EL (cell line): ENCODE data around the gene SPATA33.
A peak's percentile ranks its signal among the peaks of the same experiment; 100 is the strongest.
"Not testable (repeated sequence)": the region's sequence is repeated elsewhere in the genome, so short reads cannot be mapped to it uniquely, and the experiment has no call there.

Experiments used
- DNase-seq: peaks from one replicate; pipeline ENCODE4 v3.0.0-alpha.2; 2016

The SPATA33 gene

DNA sequence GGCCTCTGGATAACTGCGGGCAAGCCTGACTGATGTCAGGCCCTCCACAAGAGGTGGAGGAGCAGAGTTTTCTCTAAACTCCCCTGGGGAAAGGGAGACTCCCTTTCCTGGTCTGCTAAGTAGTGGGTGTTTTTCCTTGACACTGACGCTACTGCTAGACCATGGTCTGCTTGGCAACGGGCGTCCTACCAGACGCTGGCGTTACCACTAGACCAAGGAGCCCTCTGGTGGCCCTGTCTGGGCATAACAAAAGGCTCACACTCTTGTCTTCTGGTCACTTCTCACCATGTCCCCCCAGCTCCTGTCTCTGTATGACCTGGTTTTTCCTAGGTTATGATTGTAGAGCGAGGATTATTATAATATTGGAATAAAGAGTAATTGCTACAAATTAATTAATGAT is 9.4 kb downstream of the SPATA33 start:
- peak; percentile 29 for DNase-seq

DNA sequence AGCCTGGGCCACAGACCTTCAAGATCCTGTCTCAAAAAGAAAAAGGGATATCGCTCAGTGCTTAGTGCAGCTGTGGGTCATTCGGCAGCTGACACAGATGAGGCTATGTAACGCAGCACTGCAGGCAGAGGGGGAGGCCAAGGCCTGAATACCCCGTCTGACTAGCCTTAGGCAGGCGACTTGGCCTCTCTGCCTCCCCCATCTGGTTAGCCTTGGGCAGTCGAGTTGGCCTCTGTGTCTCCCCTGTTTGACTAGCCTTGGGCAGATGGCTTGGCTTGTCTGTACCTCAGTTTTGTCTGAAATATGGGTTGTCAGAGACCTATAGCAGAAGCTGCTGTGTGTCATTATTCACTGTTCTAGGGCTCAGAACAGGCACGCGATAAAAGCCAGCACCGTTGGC is 10.0 kb downstream of the SPATA33 start:
- DNase-seq: no peak

DNA sequence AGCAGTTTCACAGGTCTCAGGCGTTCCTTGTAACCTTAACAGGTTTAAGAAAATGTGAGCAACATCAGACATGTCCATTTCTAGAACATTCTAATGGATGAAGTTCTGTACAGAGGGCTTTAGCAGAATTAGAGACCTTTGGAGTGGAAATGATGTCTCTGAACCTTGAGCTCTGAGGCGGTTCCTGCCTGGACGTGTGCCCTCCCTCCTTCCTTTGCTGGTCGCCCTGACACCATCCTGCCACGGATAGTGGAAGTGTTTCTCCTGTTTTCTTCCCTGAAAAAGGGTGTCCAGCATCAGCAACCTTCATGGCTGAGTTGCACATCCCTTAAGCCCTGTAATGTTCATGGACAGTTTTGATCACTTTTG is 11.1 kb downstream of the SPATA33 start:
- DNase-seq: no peak

DNA sequence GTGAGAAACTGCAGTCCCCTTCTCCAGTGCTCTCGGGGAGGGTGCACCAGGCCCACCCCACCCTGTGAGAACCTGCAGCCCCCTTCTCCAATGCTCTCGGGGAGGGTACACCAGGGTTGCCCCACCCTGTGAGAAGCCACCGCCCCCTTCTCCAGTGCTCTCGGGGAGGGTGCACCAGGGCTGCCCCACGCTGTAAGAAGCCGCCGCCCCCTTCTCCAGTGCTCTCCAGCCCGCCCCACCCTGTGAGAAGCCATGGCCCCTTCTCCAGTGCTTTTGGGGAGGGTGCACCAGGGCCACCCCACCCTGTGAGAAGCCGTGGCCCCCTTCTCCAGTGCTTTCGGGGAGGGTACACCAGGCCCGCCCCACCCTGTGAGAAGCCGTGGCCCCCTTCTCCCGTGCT is 12.1 kb downstream of the SPATA33 start:
- no peak for DNase-seq

DNA sequence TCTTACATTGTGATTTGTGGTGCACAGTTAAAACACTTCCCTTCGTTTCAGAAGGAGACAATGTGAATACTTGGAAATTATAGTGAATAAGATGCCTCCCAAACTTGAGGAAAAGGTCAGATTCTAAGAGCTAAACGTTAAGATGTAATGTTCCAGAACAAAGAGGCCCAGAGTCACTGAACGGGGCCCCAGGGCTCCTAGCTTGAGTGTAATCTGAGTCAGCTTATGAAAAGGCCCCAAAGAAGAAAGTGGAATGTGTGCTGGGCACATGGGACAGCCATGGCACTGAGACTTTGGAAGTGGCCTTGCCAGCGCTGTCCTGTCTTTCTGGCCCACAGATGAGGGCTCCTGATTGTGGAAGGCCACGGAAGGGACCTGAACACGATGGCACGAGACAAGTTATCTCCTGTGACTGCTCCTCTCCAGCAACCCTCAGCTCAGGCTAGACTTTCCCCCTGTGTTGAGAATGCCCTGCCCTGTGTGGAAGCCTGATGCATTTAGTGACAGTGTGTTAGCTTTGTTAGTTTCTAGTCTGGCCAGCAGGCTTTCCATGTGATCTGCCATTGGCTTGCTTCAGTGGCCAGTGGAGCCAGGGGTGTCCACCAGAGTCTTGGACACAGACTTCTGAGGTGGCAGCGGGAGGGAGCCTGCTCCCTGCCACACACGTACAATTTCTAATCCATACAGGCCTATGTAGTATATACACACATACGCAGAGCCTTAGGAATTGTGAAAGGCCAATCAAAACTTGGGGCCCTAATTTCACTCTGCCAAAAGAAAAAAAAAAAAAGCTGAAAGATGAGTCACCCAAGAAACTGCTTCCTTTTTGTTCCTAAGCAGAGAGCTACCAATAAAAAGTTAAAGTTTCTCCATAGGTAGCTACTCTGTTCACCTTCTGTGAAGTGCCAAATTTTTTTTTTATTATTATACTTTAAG is 13.1 kb downstream of the SPATA33 start:
- DNase-seq: peak; percentile 43

DNA sequence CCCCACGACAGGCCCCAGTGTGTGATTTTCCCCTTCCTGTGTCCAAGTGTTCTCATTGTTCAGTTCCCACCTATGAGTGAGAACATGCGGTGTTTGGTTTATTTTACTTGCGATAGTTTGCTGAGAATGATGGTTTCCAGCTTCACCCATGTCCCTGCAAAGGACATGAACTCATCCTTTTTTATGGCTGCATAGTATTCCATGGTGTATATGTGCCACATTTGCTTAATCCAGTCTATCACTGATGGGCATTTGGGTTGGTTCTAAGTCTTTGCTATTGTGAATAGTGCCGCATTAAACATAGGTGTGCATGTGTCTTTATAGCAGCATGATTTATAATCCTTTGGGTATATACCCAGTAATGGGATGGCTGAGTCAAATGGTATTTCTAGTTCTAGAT is 13.9 kb downstream of the SPATA33 start:
- not testable (repeated sequence) for DNase-seq

DNA sequence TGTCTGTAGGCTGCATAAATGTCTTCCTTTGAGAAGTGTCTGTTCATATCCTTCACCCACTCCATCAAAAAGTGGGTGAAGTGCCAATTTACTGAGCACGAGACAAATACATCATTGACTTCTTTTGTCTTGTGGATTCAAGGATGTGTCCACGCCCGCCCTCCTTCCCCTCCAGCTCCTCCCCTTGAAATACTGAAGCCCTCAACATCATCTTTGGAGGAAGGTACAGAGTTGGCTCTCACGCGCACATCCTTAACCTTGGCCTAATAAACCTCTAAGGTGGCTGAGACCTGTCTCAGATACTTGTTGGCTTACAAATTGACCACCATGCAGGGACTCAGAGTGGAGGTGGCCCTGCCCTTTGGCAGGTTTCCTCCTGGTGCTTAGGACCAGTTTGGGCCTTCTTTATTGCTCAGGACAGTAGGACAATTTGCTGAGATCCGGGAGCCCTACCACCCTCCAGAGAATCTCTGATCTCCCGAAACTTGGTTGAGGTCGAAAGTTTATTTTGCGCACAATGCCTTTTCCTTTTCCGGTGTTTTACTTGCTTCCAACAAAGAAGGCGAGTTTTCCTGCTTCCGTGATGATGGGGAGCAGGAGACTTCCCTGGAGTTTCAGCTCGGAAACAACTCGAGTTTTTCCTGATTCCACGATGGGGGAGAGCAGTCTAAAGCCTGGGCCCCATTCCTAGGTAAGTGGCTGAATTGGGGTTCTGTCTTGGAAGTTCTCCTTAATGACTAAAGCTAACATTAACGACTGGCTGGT is 14.7 kb downstream of the SPATA33 start:
- no peak for DNase-seq

DNA sequence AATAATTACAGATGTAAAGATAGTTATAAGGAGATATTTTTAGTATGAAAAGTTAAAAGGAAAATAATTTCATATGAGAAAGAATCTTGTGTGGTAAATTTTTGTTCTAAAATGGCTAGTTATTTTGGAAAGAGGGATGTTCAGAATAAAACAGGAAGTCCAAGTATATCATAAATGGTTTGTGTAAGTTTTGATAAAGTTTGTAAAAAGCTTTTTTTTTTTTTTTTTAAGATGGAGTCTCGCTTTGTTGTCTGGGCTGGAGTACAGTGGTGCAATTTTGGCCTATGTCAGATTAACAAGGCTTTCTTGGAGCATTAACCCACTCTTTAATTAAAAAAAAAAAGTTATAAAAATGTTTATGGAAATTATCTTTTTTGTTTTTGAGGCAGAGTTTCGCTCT is 20.6 kb downstream of the SPATA33 start:
- DNase-seq: no peak

DNA sequence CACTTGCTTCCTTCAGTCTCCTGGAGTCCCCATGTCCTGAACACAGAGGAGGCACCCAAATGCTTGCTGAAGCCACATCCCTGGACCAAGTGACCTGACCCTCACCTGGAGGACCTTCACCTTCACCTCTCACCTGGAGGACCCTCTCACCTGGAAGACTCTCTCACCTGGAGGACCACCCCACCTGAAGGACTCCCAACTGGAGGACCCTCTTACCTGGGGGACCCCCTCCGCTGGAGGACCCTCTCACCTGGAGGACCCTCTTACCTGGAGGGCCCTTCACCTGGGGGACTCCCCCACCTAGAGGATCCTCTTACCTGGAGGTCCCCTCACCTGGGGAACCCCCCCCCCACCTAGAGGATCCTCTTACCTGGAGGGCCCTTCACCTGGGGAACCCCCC is 28.3 kb downstream of the SPATA33 start:
- no peak for DNase-seq

DNA sequence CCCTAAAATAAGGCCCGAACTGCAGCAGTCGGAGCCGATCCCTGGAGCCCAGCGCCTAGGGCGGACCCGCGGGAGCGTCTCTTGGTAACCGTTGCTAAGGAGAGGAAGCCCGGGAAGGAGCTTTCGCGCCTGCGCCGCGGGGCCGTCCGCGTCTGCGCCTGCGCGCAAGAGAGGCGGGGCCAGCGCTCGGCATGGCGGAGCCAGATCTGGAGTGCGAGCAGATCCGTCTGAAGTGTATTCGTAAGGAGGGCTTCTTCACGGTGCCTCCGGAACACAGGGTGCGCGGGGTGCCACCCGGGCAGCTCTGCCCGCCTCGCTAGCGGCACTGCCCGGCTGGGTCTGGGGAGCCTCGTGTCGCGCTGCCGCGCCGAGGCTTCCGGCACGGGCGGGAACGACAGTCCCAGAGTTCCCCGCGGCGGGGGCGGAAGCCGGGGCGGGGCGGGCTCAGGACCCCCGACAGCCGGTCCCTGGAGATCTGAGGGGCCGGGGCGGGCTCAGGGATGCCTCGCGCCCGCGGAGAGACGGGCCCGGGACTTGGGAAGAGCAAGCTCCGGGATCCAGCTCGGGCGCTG is 29.0 kb downstream of the SPATA33 start, which contains the start of gene CDK10:
Gene CDK10 (plus strand): TSS at position 170 of the 572 bp plus-strand sequence. CDS start 22 bp downstream, at position 192.
- DNase-seq: peak; percentile 89

DNA sequence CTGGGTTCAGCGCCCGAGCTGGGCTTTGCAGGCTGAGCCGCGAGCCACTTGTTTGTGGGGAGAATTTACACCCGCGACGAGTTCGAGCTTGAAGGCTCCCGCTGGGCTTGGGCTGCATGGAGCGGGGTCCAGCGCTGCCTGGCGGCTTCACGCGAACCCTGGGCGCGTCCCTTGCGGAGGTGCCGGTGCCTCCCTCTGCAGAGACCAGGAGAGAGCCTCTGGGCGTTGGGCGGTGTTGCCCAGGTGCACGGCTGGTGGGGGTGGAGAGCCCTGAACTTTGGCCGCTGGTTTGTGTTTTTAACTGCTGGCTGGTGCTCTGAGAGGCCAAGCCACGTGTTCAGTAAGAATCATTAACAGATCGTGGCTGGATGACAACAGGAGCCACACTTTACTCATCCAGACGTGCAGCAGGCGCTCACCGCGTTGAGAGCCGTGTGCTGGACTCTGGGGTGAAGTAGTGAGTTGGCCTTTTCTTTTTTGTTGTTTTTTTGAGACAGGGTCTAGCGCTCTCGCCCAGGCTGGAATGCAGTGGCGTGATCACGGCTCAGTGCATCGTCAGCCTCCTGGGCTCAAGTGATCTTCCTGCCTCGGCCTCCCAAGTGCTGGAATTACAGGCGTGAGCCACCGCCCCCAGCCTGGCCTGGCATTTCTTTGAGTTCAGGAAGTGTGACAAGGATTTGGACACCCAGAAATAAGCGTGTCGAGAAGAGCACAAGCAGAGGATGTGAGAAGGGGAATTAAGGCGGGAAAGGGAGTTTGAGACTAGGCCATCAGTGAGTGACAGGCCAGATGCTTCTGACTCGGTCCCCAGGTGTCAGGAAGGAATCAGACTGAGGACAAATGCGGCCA is 29.7 kb downstream of the SPATA33 start:
- DNase-seq: peak; percentile 50

DNA sequence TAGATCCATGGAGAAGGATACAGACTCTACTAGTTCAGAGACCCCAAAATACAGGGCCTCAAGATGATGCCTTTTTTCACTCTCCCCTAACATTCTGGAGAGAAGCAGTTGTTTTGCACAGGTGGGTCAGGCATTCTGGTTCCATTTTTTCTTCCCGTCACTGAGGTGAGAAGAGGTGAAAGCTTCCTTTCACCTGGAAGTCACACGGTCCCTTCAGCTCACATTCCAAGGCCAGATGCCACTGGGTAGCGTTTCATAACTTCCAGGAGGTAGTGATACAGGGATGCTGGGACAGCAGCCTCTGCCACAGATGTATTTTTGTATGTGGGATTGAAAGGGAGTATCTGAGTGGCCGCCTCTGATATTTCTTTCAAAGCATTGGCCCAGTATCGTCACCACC is 30.8 kb downstream of the SPATA33 start:
- no peak for DNase-seq

DNA sequence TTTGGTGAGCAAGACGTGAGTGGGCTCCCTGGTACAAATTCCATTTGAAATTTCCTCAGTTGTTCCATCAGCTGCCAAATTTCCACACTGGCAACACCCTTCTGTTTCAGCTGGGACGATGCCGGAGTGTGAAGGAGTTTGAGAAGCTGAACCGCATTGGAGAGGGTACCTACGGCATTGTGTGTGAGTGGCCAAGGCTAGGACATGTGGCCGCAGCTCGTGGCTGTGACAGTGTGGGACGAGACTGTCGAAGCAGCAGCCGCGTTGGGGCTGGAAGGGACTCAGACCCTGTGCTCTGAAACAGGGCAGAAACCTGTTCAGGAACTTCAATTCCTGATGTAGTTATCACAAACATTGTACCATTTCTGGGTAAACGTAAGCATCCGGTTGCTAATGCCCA is 31.5 kb downstream of the SPATA33 start:
- no peak for DNase-seq

DNA sequence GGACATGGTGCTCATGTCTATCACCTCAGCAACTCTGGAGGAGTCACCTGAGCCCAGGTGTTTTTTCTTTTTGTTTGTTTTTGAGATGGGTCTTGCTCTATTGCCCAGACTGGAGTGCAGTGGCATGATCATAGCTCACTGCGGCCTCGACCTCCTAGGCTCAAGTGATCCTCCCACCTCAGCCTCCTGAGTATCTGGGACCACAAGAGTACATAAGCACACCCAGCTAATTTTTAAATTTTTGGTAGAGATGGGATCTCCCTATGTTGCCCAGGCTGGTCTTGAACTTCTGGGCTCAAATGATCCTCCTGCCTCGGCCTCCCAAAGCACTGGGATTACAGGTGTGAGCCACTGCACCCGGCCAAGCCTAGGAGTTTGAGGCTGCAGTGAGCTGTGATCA is 32.0 kb downstream of the SPATA33 start:
- not testable (repeated sequence) for DNase-seq

DNA sequence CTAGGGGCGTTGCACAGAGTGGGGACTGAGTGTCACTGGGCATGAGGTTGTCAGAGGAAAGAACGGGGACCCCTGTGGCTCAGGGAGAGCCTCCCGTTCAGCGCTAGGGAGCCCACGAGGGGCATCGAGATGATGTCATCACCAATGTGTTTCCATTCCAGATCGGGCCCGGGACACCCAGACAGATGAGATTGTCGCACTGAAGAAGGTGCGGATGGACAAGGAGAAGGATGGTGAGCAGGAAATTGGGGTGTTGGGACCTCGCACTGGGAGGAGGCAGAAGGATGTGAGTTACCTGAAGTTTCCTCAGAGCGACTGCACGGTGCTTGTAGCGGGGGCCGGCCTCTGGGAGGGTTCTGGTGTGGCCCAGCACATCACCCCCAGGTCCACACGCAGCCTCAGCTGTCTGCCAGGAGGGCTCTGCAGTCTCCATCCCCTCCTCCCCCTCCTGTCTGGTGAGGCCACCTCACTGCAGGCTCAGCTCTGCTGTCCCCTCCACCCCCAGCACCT is 32.8 kb downstream of the SPATA33 start:
- DNase-seq: no peak

DNA sequence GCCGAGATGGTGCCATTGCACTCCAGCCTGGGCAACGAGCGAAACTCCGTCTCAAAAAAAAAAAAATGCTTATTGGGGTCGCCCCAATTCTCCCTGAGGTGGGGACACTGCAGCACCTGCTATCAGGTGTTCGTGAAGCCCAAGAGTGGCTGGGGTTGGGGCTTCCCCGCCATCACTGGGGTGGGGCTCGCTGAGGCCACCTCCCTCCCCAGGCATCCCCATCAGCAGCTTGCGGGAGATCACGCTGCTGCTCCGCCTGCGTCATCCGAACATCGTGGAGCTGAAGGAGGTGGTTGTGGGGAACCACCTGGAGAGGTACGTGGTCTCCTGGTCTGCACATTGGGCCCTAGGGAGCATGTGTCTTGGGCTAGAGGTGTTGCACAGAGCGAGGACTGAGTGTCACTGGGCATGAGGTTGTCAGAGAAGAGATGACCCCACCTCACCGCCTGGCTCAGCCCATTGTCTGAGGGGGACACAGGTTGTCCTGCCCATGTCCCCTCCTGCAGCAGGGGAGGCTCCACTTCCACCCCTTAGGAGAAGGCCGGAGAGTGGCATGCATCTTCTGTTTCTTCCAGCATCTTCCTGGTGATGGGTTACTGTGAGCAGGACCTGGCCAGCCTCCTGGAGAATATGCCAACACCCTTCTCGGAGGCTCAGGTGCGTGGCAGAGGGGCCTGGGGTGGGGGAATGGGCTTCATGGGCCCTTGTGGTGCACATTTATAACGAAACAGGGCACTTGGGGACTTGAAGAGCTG is 33.8 kb downstream of the SPATA33 start:
- no peak for DNase-seq

DNA sequence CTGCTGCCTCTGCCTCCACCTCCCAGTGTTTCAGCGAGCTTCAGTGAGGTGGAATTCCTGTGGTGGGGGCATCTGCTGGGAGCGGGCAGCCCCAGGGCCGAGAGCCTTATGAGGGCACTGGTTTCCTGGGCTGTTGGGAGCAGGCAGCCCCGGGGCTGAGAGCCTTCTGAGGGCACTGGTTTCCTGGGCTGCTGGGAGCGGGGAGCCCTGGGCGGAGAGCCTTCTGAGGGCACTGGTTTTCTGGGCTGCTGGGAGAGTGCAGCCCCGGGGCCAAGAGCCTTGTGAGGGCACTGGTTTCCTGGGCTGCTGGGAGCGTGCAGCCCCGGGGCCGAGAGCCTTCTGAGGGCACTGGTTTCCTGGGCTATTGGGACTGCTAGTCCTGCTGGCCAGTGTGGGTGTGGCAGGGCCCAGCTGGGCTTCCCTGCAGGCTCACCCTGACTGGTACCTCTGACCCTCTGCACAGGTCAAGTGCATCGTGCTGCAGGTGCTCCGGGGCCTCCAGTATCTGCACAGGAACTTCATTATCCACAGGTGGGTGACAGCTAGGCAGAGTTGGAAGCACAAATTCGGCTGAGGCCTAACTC is 34.4 kb downstream of the SPATA33 start:
- no peak for DNase-seq

DNA sequence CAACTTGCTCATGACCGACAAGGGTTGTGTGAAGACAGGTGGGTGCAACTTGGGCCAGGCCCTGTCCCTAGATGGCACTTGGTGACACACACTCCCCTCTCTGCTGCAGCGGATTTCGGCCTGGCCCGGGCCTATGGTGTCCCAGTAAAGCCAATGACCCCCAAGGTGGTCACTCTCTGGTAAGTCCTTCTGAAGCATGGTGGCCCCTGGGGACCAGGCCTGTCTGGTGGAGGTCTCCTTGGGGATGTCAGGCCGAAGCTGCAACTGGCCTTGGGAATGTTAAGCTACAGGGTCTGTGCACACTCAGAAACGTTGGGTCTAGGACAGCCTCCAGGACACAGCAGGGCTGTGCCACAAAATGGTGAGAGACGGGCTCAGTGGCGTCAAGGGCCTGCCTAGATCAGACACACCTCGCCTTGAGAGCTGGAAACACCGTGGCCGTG is 35.7 kb downstream of the SPATA33 start:
- no peak for DNase-seq

DNA sequence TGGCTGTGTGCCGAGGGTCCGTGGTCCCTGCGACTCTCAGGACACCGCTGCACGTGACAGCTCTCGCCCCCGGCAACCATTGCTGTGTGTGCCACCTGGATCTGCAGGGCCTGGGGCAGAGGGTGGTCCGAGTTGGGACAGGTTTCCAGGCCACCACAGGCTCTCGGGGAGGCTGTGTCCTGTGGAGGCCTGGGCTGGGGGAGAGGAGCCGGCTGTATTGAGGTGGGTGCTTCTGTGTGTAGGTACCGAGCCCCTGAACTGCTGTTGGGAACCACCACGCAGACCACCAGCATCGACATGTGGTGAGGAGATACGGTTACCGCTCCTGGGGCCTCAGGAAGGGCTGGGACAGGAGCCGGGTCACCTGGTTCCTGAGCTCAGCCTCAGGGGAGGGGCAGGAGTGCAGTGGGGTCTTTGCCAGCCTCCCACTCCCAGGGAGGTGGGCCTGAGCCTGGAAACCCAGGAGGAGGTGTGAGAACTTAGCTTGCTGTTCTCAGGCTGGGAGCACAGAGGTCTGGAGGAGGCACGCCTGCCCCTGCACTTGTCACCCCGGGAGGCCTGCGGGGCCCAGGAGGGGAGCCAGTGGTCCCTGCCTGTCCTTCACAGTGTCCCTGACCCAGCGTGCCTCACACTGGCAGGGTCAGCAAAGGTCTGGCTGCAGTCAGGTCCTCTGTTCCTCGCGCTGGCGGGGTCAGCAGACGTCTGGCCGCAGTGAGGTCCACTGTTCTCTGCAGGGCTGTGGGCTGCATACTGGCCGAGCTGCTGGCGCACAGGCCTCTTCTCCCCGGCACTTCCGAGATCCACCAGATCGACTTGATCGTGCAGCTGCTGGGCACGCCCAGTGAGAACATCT is 36.5 kb downstream of the SPATA33 start:
- DNase-seq: no peak

DNA sequence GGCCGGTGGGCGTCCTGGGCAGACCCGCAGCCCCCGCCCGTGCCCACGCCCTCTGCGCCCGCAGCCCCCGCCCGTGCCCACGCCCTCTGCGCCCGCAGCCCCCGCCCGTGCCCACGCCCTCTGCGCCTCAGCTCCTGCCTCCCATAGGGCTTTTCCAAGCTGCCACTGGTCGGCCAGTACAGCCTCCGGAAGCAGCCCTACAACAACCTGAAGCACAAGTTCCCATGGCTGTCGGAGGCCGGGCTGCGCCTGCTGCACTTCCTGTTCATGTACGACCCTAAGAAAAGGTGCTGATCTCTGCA is 37.1 kb downstream of the SPATA33 start:
- DNase-seq: not testable (repeated sequence)
